Measurements from ENCODE around the gene PTPRM. TPM values are rescaled to one million over a fixed set of nuclear protein-coding genes. Genes with fewer than 3 reads are reported as not detected.

PTPRM gene
- total and polyA plus RNA-seq, 2 experiments from 2014 or later = 1.6 to 5.3 TPM

DNA sequence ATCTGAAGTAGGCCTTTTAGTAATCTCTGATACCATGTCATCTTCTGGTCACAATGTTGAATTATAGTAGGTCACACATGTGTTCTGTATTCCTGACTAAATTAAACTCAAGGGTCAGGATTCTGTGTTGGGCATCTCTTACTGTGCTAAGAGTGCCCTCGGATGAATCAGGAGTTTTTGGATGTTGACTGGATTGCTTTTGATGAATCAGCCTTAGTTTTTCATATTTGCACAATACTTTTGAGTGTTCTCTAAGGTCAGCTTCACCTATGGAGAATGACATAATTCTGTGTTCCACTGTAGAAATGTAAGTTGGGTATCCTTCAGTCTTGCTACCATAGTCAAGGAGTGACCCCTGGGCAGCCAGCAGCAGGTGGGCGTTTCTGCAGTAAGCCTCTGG is 190.1 kb downstream of the PTPRM start:
- peaks cover 11% of the 10 kb centered on the region; the same call in 2 of the 3 replicates for H3K4me1 Mint-ChIP-seq
- H3K27ac Mint-ChIP-seq = no peak overlapping the region
- H3K79me2 ChIP-seq (replicated peaks; ENCODE audit: insufficient read depth) = no peaks in the 10 kb centered on the region
- H3F3A ChIP-seq (replicated peaks; ENCODE audit: low read depth) = no peaks in the 10 kb centered on the region
- no peak overlapping the region for H3K27ac ChIP-seq (ENCODE audit: low read depth)
- TF ChIP-seq EZH2 (IDR thresholded peaks at IDR 0.05; ENCODE audit: low read depth, unreplicated experiment) (no peak), STAT1 (IDR thresholded peaks at IDR 0.05; ENCODE audit: unreplicated experiment) (no peak), ZNF331 (CRISPR knock-in tag; IDR thresholded peaks at IDR 0.05; ENCODE audit: low read depth) (no peak), NANOG (IDR thresholded peaks at IDR 0.05; ENCODE audit: borderline replicate concordance) (no peak), POLR2AphosphoS5 (IDR thresholded peaks at IDR 0.05; ENCODE audit: low read depth) (no peak), EZH2phosphoT487 (IDR thresholded peaks at IDR 0.05; ENCODE audit: unreplicated experiment) (no peak), ZNF114 (CRISPR knock-in tag; IDR thresholded peaks at IDR 0.05) (no peak)
- TF ChIP-seq, protein P1, sequence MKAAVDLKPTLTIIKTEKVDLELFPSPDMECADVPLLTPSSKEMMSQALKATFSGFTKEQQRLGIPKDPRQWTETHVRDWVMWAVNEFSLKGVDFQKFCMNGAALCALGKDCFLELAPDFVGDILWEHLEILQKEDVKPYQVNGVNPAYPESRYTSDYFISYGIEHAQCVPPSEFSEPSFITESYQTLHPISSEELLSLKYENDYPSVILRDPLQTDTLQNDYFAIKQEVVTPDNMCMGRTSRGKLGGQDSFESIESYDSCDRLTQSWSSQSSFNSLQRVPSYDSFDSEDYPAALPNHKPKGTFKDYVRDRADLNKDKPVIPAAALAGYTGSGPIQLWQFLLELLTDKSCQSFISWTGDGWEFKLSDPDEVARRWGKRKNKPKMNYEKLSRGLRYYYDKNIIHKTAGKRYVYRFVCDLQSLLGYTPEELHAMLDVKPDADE (IDR thresholded peaks at IDR 0.05) = no peak
- TF ChIP-seq, protein P2, sequence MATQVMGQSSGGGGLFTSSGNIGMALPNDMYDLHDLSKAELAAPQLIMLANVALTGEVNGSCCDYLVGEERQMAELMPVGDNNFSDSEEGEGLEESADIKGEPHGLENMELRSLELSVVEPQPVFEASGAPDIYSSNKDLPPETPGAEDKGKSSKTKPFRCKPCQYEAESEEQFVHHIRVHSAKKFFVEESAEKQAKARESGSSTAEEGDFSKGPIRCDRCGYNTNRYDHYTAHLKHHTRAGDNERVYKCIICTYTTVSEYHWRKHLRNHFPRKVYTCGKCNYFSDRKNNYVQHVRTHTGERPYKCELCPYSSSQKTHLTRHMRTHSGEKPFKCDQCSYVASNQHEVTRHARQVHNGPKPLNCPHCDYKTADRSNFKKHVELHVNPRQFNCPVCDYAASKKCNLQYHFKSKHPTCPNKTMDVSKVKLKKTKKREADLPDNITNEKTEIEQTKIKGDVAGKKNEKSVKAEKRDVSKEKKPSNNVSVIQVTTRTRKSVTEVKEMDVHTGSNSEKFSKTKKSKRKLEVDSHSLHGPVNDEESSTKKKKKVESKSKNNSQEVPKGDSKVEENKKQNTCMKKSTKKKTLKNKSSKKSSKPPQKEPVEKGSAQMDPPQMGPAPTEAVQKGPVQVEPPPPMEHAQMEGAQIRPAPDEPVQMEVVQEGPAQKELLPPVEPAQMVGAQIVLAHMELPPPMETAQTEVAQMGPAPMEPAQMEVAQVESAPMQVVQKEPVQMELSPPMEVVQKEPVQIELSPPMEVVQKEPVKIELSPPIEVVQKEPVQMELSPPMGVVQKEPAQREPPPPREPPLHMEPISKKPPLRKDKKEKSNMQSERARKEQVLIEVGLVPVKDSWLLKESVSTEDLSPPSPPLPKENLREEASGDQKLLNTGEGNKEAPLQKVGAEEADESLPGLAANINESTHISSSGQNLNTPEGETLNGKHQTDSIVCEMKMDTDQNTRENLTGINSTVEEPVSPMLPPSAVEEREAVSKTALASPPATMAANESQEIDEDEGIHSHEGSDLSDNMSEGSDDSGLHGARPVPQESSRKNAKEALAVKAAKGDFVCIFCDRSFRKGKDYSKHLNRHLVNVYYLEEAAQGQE (IDR thresholded peaks at IDR 0.05; ENCODE audit: unreplicated experiment) = no peak
- TF ChIP-seq, protein P3, sequence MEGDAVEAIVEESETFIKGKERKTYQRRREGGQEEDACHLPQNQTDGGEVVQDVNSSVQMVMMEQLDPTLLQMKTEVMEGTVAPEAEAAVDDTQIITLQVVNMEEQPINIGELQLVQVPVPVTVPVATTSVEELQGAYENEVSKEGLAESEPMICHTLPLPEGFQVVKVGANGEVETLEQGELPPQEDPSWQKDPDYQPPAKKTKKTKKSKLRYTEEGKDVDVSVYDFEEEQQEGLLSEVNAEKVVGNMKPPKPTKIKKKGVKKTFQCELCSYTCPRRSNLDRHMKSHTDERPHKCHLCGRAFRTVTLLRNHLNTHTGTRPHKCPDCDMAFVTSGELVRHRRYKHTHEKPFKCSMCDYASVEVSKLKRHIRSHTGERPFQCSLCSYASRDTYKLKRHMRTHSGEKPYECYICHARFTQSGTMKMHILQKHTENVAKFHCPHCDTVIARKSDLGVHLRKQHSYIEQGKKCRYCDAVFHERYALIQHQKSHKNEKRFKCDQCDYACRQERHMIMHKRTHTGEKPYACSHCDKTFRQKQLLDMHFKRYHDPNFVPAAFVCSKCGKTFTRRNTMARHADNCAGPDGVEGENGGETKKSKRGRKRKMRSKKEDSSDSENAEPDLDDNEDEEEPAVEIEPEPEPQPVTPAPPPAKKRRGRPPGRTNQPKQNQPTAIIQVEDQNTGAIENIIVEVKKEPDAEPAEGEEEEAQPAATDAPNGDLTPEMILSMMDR (conservative IDR thresholded peaks at IDR 0.05; ENCODE audit: low read depth in 2 of 2) = no peak
- peaks cover 5% of the 10 kb centered on the region; the same call in 1 of the 2 replicates for H3K4me1 ChIP-seq (ENCODE audit: insufficient read depth)
- no peaks in the 10 kb centered on the region for H3K9me3 Mint-ChIP-seq
- DNase-seq (ENCODE audit: low spot score) (no peak), ATAC-seq (no peak)
- no peaks in the 10 kb centered on the region for H3K27me3 Mint-ChIP-seq (ENCODE audit: insufficient read depth, low read depth, poor library complexity)
- H3K9me2 ChIP-seq (ENCODE audit: insufficient read depth) = no peaks in the 10 kb centered on the region
- H4K20me1 ChIP-seq (replicated peaks; ENCODE audit: insufficient read depth) = no peaks in the 10 kb centered on the region
- H3K36me3 ChIP-seq (ENCODE audit: insufficient read depth) = no peaks in the 10 kb centered on the region
- H3K4me2 ChIP-seq = no peak overlapping the region
- no peak overlapping the region for H3K4me3 ChIP-seq
- H2AFZ ChIP-seq = no peak overlapping the region
- H3K27me3 ChIP-seq (ENCODE audit: insufficient read depth) = no peaks in the 10 kb centered on the region
- H3K36me3 Mint-ChIP-seq (ENCODE audit: low read depth) = no peaks in the 10 kb centered on the region
- H3K4me3 Mint-ChIP-seq = no peak overlapping the region
